Activated CD4-positive, alpha-beta memory T cell treated with anti-CD3 and anti-CD28 coated beads, Interleukin-2, amount 10 ng/mL, durations not matched to agents 7 days and 5 days (primary cell): ENCODE results near the gene MRGPRF. TPM values are rescaled to one million over a fixed set of nuclear protein-coding genes. Genes with fewer than 3 reads are reported as not detected.

Experiments used
- CTCF ChIA-PET: fragments of 350-600 bp; sonication (Branson Sonifier 250); formaldehyde crosslinking; loops from one replicate; lab custom pipeline; 2021; ENCODE audit warnings: antibody characterized with exemption, inconsistent platforms; lab: Charles Lee
- POLR2A ChIA-PET: fragments of 350-600 bp; sonication (Branson Sonifier 250); formaldehyde crosslinking; loops from one replicate; lab custom pipeline; 2021; ENCODE audit warnings: antibody characterized with exemption; lab: Charles Lee
- DNase-seq: peaks from one replicate; pipeline ENCODE4 v3.0.0-alpha.2; 2020
- H3K27ac Mint-ChIP-seq: one replicate; pipeline ENCODE4 v1.8.0; 2021; ENCODE audit warnings: mild to moderate bottlenecking, mixed read lengths
- H3K27me3 Mint-ChIP-seq: one replicate; pipeline ENCODE4 v1.8.0; 2021; ENCODE audit warnings: mixed read lengths
- H3K36me3 Mint-ChIP-seq: one replicate; pipeline ENCODE4 v1.8.0; 2021; ENCODE audit warnings: low read depth, mixed read lengths
- H3K4me1 Mint-ChIP-seq: one replicate; pipeline ENCODE4 v1.8.0; 2021; ENCODE audit warnings: mixed read lengths
- H3K4me3 Mint-ChIP-seq: one replicate; pipeline ENCODE4 v1.8.0; 2021; ENCODE audit warnings: mild to moderate bottlenecking, mixed read lengths
- H3K9me3 Mint-ChIP-seq: one replicate; pipeline ENCODE4 v1.8.0; 2021; ENCODE audit warnings: mixed read lengths
- total RNA-seq, 2 experiments: library from RNA; stranded (reverse); gene quantifications; one replicate each; pipeline ENCODE4 v1.2.3, GENCODE V29; 2021

Gene MRGPRF
- total RNA-seq, 2 experiments from 2014 or later = not detected

- Mint-ChIP-seq H3K27ac (peak overlapping the region; percentile 81), H3K4me1 (peaks cover 31% of the 10 kb centered on the region), H3K27me3 (no peaks in the 10 kb centered on the region), H3K36me3 (peaks cover 15% of the 10 kb centered on the region), H3K9me3 (no peaks in the 10 kb centered on the region), H3K4me3 (peak overlapping the region; percentile 33)
- ChIA-PET POLR2A (interaction anchor here (0.7 to 1.3 kb wide), 2 partner anchors 58 to 82 kb away, joined by 3 to 4 read pairs; partner anchors contain the start of genes IGHMBP2 and MRPL21), CTCF (interaction anchor here (0.9 kb wide), 1 partner anchor 13 kb away, joined by 4 read pairs; no protein-coding TSS in a partner anchor)
- DNase-seq = peak; percentile 44
Observed at GRCh38 chr11:68962527-68963250, 50.4 kb downstream of the MRGPRF start.

DNA sequence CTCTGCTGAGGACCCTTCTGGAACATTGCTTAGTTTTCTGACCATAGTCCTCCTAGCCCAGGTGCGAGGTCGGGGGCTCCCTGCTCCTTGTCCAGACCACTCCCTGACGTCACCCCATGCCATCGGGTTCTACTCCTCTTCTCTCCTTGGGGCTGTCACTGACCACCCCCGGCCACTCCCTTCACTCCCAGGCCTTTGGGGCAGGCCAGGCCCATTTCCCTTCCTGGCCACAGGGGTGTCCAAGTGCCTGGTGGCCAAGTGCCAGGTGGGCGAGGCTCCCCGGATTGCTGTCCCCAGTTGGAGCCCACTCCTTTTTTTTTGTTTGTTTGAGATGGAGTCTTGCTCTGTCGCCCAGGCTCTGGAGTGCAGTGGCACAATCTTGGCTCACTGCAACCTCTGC lies 51.8 kb downstream of the MRGPRF start:
- H3K9me3 Mint-ChIP-seq = no peaks in the 10 kb centered on the region
- no peak for DNase-seq
- no peaks in the 10 kb centered on the region for H3K27me3 Mint-ChIP-seq
- ChIA-PET CTCF (no interaction called here), POLR2A (no interaction called here)
- no peak overlapping the region for H3K4me3 Mint-ChIP-seq
- H3K27ac Mint-ChIP-seq = no peak overlapping the region
- peaks cover 22% of the 10 kb centered on the region for H3K4me1 Mint-ChIP-seq
- peaks cover 15% of the 10 kb centered on the region for H3K36me3 Mint-ChIP-seq

GRCh38 chr11:68960294-68961071 lies 52.6 kb downstream of the MRGPRF start:
- no peak overlapping the region for H3K27ac Mint-ChIP-seq
- no peak overlapping the region for H3K4me3 Mint-ChIP-seq
- H3K36me3 Mint-ChIP-seq = peaks cover 13% of the 10 kb centered on the region
- POLR2A ChIA-PET = no interaction called here
- CTCF ChIA-PET = no interaction called here
- DNase-seq = no peak
- H3K9me3 Mint-ChIP-seq = no peaks in the 10 kb centered on the region
- no peaks in the 10 kb centered on the region for H3K27me3 Mint-ChIP-seq
- H3K4me1 Mint-ChIP-seq = peaks cover 14% of the 10 kb centered on the region

GRCh38 chr11:68959465-68960293 lies 53.4 kb downstream of the MRGPRF start:
- no peaks in the 10 kb centered on the region for H3K27me3 Mint-ChIP-seq
- H3K36me3 Mint-ChIP-seq = peaks cover 10% of the 10 kb centered on the region
- no peak overlapping the region for H3K27ac Mint-ChIP-seq
- DNase-seq = no peak
- no peaks in the 10 kb centered on the region for H3K9me3 Mint-ChIP-seq
- POLR2A ChIA-PET = no interaction called here
- CTCF ChIA-PET = no interaction called here
- H3K4me1 Mint-ChIP-seq = peaks cover 15% of the 10 kb centered on the region
- H3K4me3 Mint-ChIP-seq = no peak overlapping the region

GRCh38 chr11:68958211-68958610 lies 54.8 kb downstream of the MRGPRF start:
- no peak for DNase-seq
- Mint-ChIP-seq H3K36me3 (peaks cover 4% of the 10 kb centered on the region), H3K9me3 (no peaks in the 10 kb centered on the region), H3K27me3 (no peaks in the 10 kb centered on the region), H3K4me1 (peaks cover 9% of the 10 kb centered on the region), H3K27ac (no peak overlapping the region), H3K4me3 (no peak overlapping the region)
- ChIA-PET CTCF (no interaction called here), POLR2A (no interaction called here)

DNA sequence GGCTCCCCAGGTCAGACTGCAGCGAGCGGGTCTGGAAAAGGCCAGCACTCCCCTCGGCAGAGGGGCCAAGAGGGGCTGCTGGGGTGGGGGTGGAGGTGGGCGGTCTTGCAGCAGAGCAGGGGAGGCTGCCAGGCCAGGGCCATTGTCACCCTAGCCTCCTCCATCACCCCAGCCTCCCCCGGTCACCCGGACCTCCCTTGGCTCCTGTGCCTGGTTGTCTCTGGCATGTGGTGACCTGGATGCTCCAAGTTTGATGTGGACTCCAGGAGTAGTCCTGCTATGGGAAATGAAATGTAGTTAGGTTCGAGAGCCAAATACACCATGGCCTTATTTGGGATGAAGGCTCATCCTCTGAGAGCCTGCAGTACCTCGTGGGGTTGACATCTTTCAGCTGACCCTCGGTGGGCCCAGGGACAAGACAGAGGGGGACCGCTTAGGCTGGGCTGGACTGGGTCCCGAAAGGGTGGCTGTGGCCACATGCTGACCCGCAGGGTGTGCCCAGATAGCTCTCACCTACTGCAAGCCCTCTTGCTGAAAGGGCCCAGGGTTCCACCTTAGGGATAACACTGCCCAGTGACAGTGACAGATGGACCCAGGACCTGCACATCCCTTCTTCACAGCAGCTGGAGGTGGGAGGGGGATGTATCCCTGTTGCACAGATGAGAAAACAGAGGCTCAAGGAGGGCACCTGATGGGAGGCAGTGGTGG lies 56.3 kb downstream of the MRGPRF start:
- H3K36me3 Mint-ChIP-seq = no peaks in the 10 kb centered on the region
- CTCF ChIA-PET = interaction anchor here (0.9 to 1.2 kb wide), 2 partner anchors 10 to 26 kb away, joined by 4 read pairs; no protein-coding TSS in a partner anchor
- no peak overlapping the region for H3K27ac Mint-ChIP-seq
- no peak overlapping the region for H3K4me3 Mint-ChIP-seq
- no peaks in the 10 kb centered on the region for H3K9me3 Mint-ChIP-seq
- H3K4me1 Mint-ChIP-seq = peaks cover 1% of the 10 kb centered on the region
- POLR2A ChIA-PET = no interaction called here
- DNase-seq = no peak
- no peaks in the 10 kb centered on the region for H3K27me3 Mint-ChIP-seq

DNA sequence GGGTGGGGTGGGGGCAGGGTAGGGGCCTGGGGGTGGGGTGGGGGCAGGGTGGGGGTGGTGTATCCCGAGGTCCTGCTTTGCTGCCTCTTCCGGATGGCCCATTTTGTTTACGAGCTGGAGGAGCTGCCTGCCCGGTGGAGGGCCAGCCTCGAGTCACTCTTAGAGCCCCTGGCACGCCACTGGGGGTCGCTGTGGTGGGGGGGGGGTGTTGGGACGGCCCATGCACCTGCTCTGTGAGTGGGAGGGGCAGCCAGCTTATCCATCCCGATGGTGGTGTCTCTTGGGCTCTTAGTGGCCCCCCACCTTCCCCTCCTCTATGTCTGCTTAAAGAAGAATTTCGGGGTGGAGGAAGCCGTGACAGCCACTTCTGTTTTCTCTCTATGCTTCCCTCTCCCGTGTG lies 56.9 kb downstream of the MRGPRF start:
- H3K4me1 Mint-ChIP-seq = peaks cover 1% of the 10 kb centered on the region
- H3K27ac Mint-ChIP-seq = no peak overlapping the region
- H3K4me3 Mint-ChIP-seq = no peak overlapping the region
- DNase-seq = no peak
- H3K36me3 Mint-ChIP-seq = no peaks in the 10 kb centered on the region
- no peaks in the 10 kb centered on the region for H3K9me3 Mint-ChIP-seq
- ChIA-PET POLR2A (no interaction called here), CTCF (interaction anchor here (0.9 kb wide), 1 partner anchor 27 kb away, joined by 4 read pairs; no protein-coding TSS in a partner anchor)
- H3K27me3 Mint-ChIP-seq = no peaks in the 10 kb centered on the region

GRCh38 chr11:68955607-68955958 lies 57.5 kb downstream of the MRGPRF start:
- CTCF ChIA-PET = interaction anchor here (0.9 kb wide), 1 partner anchor 27 kb away, joined by 4 read pairs; no protein-coding TSS in a partner anchor
- Mint-ChIP-seq H3K27me3 (no peaks in the 10 kb centered on the region), H3K4me1 (peaks cover 1% of the 10 kb centered on the region), H3K9me3 (no peaks in the 10 kb centered on the region), H3K4me3 (no peak overlapping the region), H3K36me3 (no peaks in the 10 kb centered on the region), H3K27ac (no peak overlapping the region)
- DNase-seq = no peak
- POLR2A ChIA-PET = no interaction called here

DNA sequence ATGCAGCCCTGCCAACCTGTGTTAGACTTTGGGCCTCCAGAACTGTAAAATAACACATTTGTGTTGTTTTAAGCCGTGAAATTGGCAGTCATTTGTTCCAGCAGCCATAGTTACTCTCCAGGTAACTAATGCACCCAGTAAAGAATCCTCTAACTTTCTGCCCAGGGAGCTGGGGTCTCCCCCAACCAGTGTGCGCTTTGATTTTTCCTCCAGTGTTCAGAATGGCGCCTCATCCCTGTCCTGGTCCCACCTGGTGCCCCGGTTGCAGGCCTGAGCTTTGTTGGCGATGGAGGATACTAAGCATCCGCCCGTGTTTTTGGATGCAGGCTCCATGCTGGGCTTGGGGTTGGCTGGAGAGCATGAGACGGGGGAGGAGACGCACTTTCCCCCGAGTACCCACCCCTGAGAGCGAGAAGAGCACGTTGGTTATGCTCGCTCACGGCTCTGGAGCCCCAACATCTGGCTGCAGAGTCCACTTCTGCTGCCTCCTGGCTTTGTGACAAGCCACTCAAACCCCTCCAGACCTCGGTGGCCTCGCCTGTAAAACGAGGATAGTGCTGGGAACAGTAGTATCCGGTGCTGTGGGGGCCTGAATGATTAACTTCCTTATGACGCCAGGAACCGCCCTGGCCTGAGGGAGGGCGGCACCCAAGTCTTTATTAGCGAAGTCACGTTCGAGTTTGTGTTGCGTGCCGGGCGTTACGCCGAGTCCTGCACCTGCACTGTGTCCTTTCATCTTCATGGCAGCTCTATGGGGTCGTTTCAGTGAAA lies 58.0 kb downstream of the MRGPRF start:
- no peak overlapping the region for H3K27ac Mint-ChIP-seq
- POLR2A ChIA-PET = no interaction called here
- no peak overlapping the region for H3K4me3 Mint-ChIP-seq
- DNase-seq = no peak
- CTCF ChIA-PET = no interaction called here
- no peaks in the 10 kb centered on the region for H3K9me3 Mint-ChIP-seq
- no peaks in the 10 kb centered on the region for H3K36me3 Mint-ChIP-seq
- no peaks in the 10 kb centered on the region for H3K27me3 Mint-ChIP-seq
- peaks cover 1% of the 10 kb centered on the region for H3K4me1 Mint-ChIP-seq
